ENCODE measurements around the gene SLC13A4. TPM values are rescaled to one million over a fixed set of nuclear protein-coding genes. Genes with fewer than 3 reads are reported as not detected.
"Not testable (repeated sequence)": the region's sequence is repeated elsewhere in the genome, so short reads cannot be mapped to it uniquely, and the experiment has no call there.

The SLC13A4 gene
- total RNA-seq, 1 experiment from 2014 or later, result not detected

GRCh38 chr7:135743907-135744731, 16.1 kb upstream of the SLC13A4 start:
- no peaks in the 10 kb centered on the region for H3K9me3 Mint-ChIP-seq (ENCODE audit: low read depth, unreplicated experiment)
- no TSS peak for BruUV-seq (replicated peaks)
- no peaks in the 10 kb centered on the region for H3K4me1 Mint-ChIP-seq (ENCODE audit: low read depth, unreplicated experiment)
- H3K27ac Mint-ChIP-seq (ENCODE audit: unreplicated experiment), result no peak overlapping the region
- H3K27me3 Mint-ChIP-seq (ENCODE audit: unreplicated experiment), result peaks cover 59% of the 10 kb centered on the region
- no peak for TF ChIP-seq CTCF (IDR thresholded peaks at IDR 0.05; ENCODE audit: unreplicated experiment)
- intact Hi-C loops (cut with micrococcal nuclease; ENCODE audit: unreplicated experiment), result no loop called here
- DNase-seq, result no peak
- H3K36me3 Mint-ChIP-seq (ENCODE audit: insufficient read depth, unreplicated experiment), result no peaks in the 10 kb centered on the region
- H3K4me3 Mint-ChIP-seq (ENCODE audit: low read depth, unreplicated experiment), result no peak overlapping the region
- CTCF ChIA-PET, result interaction anchor here (0.9 kb wide), 1 partner anchor 26 kb away, joined by 3 read pairs; no protein-coding TSS in a partner anchor

- no peak overlapping the region for H3K27ac Mint-ChIP-seq (ENCODE audit: unreplicated experiment)
- peaks cover 42% of the 10 kb centered on the region for H3K27me3 Mint-ChIP-seq (ENCODE audit: unreplicated experiment)
- DNase-seq, result no peak
- TF ChIP-seq CTCF (IDR thresholded peaks at IDR 0.05; ENCODE audit: unreplicated experiment), result no peak
- no peak overlapping the region for H3K4me3 Mint-ChIP-seq (ENCODE audit: low read depth, unreplicated experiment)
- no peaks in the 10 kb centered on the region for H3K36me3 Mint-ChIP-seq (ENCODE audit: insufficient read depth, unreplicated experiment)
- intact Hi-C loops (cut with micrococcal nuclease; ENCODE audit: unreplicated experiment), result no loop called here
- CTCF ChIA-PET, result no interaction called here
- no TSS peak for BruUV-seq (replicated peaks)
- H3K9me3 Mint-ChIP-seq (ENCODE audit: low read depth, unreplicated experiment), result no peaks in the 10 kb centered on the region
- no peaks in the 10 kb centered on the region for H3K4me1 Mint-ChIP-seq (ENCODE audit: low read depth, unreplicated experiment)
These were observed 14.4 kb upstream of the SLC13A4 start for GRCh38 chr7:135742371-135742770.

GRCh38 chr7:135741905-135742304, 13.9 kb upstream of the SLC13A4 start:
- BruUV-seq (replicated peaks), result no TSS peak
- Mint-ChIP-seq H3K36me3 (ENCODE audit: insufficient read depth, unreplicated experiment) (no peaks in the 10 kb centered on the region), H3K4me1 (ENCODE audit: low read depth, unreplicated experiment) (no peaks in the 10 kb centered on the region), H3K9me3 (ENCODE audit: low read depth, unreplicated experiment) (no peaks in the 10 kb centered on the region), H3K4me3 (ENCODE audit: low read depth, unreplicated experiment) (no peak overlapping the region), H3K27me3 (ENCODE audit: unreplicated experiment) (peaks cover 37% of the 10 kb centered on the region), H3K27ac (ENCODE audit: unreplicated experiment) (no peak overlapping the region)
- no peak for TF ChIP-seq CTCF (IDR thresholded peaks at IDR 0.05; ENCODE audit: unreplicated experiment)
- CTCF ChIA-PET, result no interaction called here
- no peak for DNase-seq
- intact Hi-C loops (cut with micrococcal nuclease; ENCODE audit: unreplicated experiment), result no loop called here

- intact Hi-C loops (cut with micrococcal nuclease; ENCODE audit: unreplicated experiment), result no loop called here
- no peak overlapping the region for H3K27ac Mint-ChIP-seq (ENCODE audit: unreplicated experiment)
- H3K9me3 Mint-ChIP-seq (ENCODE audit: low read depth, unreplicated experiment), result no peaks in the 10 kb centered on the region
- no peak overlapping the region for H3K4me3 Mint-ChIP-seq (ENCODE audit: low read depth, unreplicated experiment)
- TF ChIP-seq CTCF (IDR thresholded peaks at IDR 0.05; ENCODE audit: unreplicated experiment), result no peak
- H3K4me1 Mint-ChIP-seq (ENCODE audit: low read depth, unreplicated experiment), result no peaks in the 10 kb centered on the region
- DNase-seq, result no peak
- BruUV-seq (replicated peaks), result no TSS peak
- H3K27me3 Mint-ChIP-seq (ENCODE audit: unreplicated experiment), result peaks cover 31% of the 10 kb centered on the region
- no peaks in the 10 kb centered on the region for H3K36me3 Mint-ChIP-seq (ENCODE audit: insufficient read depth, unreplicated experiment)
- CTCF ChIA-PET, result interaction anchor here (0.6 to 0.7 kb wide), 2 partner anchors 38 to 225 kb away, joined by 3 to 4 read pairs; no protein-coding TSS in a partner anchor
These were observed 12.9 kb upstream of the SLC13A4 start for GRCh38 chr7:135740889-135741288.

- H3K4me1 Mint-ChIP-seq (ENCODE audit: low read depth, unreplicated experiment); H3K36me3 Mint-ChIP-seq (ENCODE audit: insufficient read depth, unreplicated experiment); intact Hi-C loops (cut with micrococcal nuclease; ENCODE audit: unreplicated experiment); DNase-seq; BruUV-seq (replicated peaks); H3K9me3 Mint-ChIP-seq (ENCODE audit: low read depth, unreplicated experiment); H3K27ac Mint-ChIP-seq (ENCODE audit: unreplicated experiment); H3K27me3 Mint-ChIP-seq (ENCODE audit: unreplicated experiment); H3K4me3 Mint-ChIP-seq (ENCODE audit: low read depth, unreplicated experiment); CTCF ChIA-PET: not testable (repeated sequence)
These were observed 9.3 kb upstream of the SLC13A4 start for GRCh38 chr7:135737306-135737647.

Data from Calu3 (cell line).